Measurements from ENCODE around the gene GMPPB.

The GMPPB gene

GRCh38 chr3:49671291-49672288, 52.2 kb downstream of the GMPPB start:
- peak; percentile 33 for DNase-seq (ENCODE audit: low read depth, low spot score)

- no peak for DNase-seq (ENCODE audit: low read depth, low spot score)
These were observed 52.8 kb downstream of the GMPPB start for GRCh38 chr3:49670940-49671290.

Data from activated naive CD8-positive, alpha-beta T cell treated with anti-CD3 and anti-CD28 coated beads, Interleukin-2, amount 50 U/mL, for 16 hours (primary cell).